ENCODE measurements around the gene ST8SIA2. TPM values are rescaled to one million over a fixed set of nuclear protein-coding genes. Genes with fewer than 3 reads are reported as not detected.

Gene ST8SIA2
- total and polyA plus RNA-seq, 2 donors: 0.48 to 2.1 TPM

DNA sequence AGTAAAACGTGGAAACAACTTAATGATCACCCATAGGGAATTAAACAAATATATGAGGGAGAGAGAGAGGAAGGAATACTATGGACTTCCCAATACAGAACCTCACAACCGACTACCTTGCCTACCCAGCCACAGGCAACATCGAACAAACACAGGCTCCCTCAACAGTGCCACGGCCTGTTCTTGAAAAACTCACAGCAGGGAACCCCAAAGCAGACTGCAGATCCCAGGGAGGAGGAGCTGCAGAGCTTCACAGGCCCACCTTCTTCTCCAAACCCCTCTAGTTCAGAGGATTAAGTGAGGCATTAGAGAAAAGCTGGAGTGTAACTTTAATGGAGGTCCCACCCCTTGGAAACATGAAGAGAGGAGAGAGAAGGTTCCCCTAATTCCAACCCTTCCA lies 110.2 kb downstream of the ST8SIA2 start:
- DNase-seq (ENCODE audit: low read depth in 6 of 9, low spot score in 9 of 9): no peak
- WGBS: 84% methylated on average over 4 of the region's 4 CpGs
- Histone ChIP-seq H3K4me1 (ENCODE audit: control insufficient read depth in 2 of 2, insufficient read depth in 2 of 2, low read length in 2 of 2) (peaks cover 0 to 4% of the 10 kb centered on the region in 2 donors), H3K27me3 (ENCODE audit: control insufficient read depth in 2 of 2, insufficient read depth in 1 of 2, low read length in 1 of 2) (no peaks in the 10 kb centered on the region), H3K4me3 (ENCODE audit: low read length in 2 of 2) (no peak overlapping the region), H3K27ac (ENCODE audit: low read depth in 1 of 2, low read length in 1 of 2) (no peak overlapping the region), H3K36me3 (ENCODE audit: control insufficient read depth in 2 of 2, insufficient read depth in 2 of 2, low read length in 1 of 2) (no peaks in the 10 kb centered on the region), H3K9me3 (ENCODE audit: control insufficient read depth in 2 of 2, insufficient read depth in 1 of 2, low read length in 1 of 2) (no peaks in the 10 kb centered on the region)

- DNase-seq (ENCODE audit: low read depth in 6 of 9, low spot score in 9 of 9): no peak
- Histone ChIP-seq H3K4me1 (ENCODE audit: control insufficient read depth in 2 of 2, insufficient read depth in 2 of 2, low read length in 2 of 2) (peaks cover 0 to 4% of the 10 kb centered on the region in 2 donors), H3K27ac (ENCODE audit: low read depth in 1 of 2, low read length in 1 of 2) (no peak overlapping the region), H3K9me3 (ENCODE audit: control insufficient read depth in 2 of 2, insufficient read depth in 1 of 2, low read length in 1 of 2) (no peaks in the 10 kb centered on the region), H3K36me3 (ENCODE audit: control insufficient read depth in 2 of 2, insufficient read depth in 2 of 2, low read length in 1 of 2) (no peaks in the 10 kb centered on the region), H3K27me3 (ENCODE audit: control insufficient read depth in 2 of 2, insufficient read depth in 1 of 2, low read length in 1 of 2) (no peaks in the 10 kb centered on the region), H3K4me3 (ENCODE audit: low read length in 2 of 2) (no peak overlapping the region)
- 88% methylated on average over 1 of the region's 1 CpG for WGBS
These were observed 111.9 kb downstream of the ST8SIA2 start for GRCh38 chr15:92505611-92506010.

- Histone ChIP-seq H3K4me3 (ENCODE audit: low read length in 2 of 2) (no peak overlapping the region), H3K36me3 (ENCODE audit: control insufficient read depth in 2 of 2, insufficient read depth in 2 of 2, low read length in 1 of 2) (no peaks in the 10 kb centered on the region), H3K27ac (ENCODE audit: low read depth in 1 of 2, low read length in 1 of 2) (peak overlapping the region in 1 of 2 donors; percentile 57), H3K9me3 (ENCODE audit: control insufficient read depth in 2 of 2, insufficient read depth in 1 of 2, low read length in 1 of 2) (no peaks in the 10 kb centered on the region), H3K4me1 (ENCODE audit: control insufficient read depth in 2 of 2, insufficient read depth in 2 of 2, low read length in 2 of 2) (peaks cover 0 to 4% of the 10 kb centered on the region in 2 donors), H3K27me3 (ENCODE audit: control insufficient read depth in 2 of 2, insufficient read depth in 1 of 2, low read length in 1 of 2) (no peaks in the 10 kb centered on the region)
- 58% methylated on average over 4 of the region's 4 CpGs for WGBS
- DNase-seq (ENCODE audit: low read depth in 6 of 9, low spot score in 9 of 9): peak in 5 of 9 donors; percentile 12 to 65 (median 19)
These were observed 112.8 kb downstream of the ST8SIA2 start for GRCh38 chr15:92506506-92506905.

- Histone ChIP-seq H3K27ac (ENCODE audit: low read depth in 1 of 2, low read length in 1 of 2) (no peak overlapping the region), H3K27me3 (ENCODE audit: control insufficient read depth in 2 of 2, insufficient read depth in 1 of 2, low read length in 1 of 2) (no peaks in the 10 kb centered on the region), H3K4me3 (ENCODE audit: low read length in 2 of 2) (no peak overlapping the region), H3K9me3 (ENCODE audit: control insufficient read depth in 2 of 2, insufficient read depth in 1 of 2, low read length in 1 of 2) (no peaks in the 10 kb centered on the region), H3K4me1 (ENCODE audit: control insufficient read depth in 2 of 2, insufficient read depth in 2 of 2, low read length in 2 of 2) (no peaks in the 10 kb centered on the region), H3K36me3 (ENCODE audit: control insufficient read depth in 2 of 2, insufficient read depth in 2 of 2, low read length in 1 of 2) (no peaks in the 10 kb centered on the region)
- DNase-seq (ENCODE audit: low read depth in 6 of 9, low spot score in 9 of 9): no peak
- 91% methylated on average over 4 of the region's 4 CpGs for WGBS
These were observed 116.6 kb downstream of the ST8SIA2 start for GRCh38 chr15:92510163-92510882.
